AG09319 (cell line): ENCODE measurements around the gene PDE4D.

Experiments used
- DNase-seq: peaks from one replicate; pipeline ENCODE4 v3.0.0-alpha.2; 2010; ENCODE audit warnings: low read depth; ENCODE audit errors: extremely low read depth
- CTCF ChIP-seq: IDR thresholded peaks from 2 replicates; pipeline ENCODE4 v1.5.1; 2011; ENCODE audit warnings: low read depth, mild to moderate bottlenecking, inconsistent platforms, low read length, moderate library complexity

Gene PDE4D

DNA sequence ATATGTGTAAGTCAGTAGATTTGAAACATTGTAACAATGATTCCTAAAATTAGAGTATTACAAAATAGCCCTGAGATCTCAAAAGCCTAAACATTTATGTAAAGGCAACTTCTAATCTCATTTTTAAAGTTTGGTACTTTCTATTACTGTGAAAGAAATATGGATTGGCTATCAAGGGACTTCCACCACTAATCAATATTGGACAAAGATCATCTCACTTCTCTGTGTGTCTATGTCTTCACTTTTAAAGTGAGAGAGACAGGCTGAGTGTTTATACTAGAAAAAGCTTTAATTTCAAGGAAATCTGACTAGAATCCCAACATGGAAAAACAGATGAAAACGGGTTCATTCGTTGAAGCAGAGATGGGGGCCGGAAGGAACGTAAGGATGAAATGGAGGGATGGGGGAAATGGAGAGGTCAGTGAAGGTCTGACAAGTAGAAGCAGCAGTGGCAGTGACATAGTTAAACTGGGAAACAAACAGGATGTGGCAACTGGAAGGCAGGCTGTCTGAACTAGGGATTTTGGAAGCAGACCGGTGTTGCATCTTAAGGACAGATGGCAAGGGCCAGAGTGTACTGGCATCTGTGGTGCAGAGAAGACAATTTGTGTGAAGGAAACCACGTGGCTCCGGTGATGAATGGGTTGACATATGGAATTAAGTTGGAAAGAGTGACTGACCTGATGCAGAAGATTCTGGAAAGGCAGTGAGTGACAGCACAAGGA is 60.8 kb downstream of the PDE4D start:
- DNase-seq: no peak
- no peak for TF ChIP-seq CTCF

- TF ChIP-seq CTCF: no peak
- no peak for DNase-seq
Measured at GRCh38 chr5:59831326-59832010, 62.1 kb downstream of the PDE4D start.

DNA sequence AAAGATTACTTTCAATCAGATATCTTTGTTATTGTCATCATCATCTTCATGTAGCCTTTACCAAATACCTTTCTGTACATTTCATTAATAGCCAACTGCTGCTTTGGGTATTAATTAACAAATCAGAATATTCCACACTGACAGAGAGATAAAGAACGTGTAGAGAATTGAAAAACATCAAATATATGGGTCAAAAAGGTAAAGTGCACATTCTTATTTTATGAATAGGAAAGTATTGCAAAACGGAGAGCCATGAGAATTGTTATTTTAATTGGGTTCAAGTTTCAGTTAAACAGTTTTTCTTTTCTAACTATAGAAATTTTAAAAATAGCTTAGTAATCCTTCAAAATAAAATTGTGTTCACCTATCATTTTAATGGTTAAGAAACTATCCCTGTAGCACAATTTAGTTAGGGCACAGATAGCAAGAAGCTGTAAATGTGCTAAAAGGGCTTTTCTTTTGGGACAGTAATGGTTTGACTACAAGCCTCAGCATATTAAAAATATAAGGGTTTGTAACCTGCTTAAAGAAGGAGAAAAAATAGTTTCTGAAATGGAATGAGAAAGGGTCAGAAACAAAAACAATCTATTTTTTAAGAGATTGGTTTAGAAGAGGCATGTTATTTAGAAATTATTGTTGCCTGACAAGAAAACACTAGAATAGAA is 62.9 kb downstream of the PDE4D start:
- no peak for TF ChIP-seq CTCF

DNA sequence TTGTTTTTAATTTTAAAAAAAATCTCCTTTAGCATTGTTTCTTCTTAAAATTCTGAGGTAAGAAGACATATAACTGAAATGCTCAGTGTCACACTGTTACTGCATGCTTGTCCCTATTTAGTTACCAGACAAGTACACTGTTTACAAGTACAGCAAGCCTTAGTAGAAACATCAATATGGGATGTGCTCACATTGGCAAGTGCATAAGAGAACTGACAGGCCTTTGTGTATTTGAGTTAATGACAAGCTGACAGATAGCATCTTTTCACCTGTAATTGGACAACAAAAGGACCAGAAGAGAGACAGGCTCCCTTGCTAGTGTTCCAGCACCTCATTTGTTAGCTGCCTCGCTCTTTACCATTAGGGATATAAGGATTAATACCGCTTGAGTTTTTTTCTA is 63.6 kb downstream of the PDE4D start:
- TF ChIP-seq CTCF: no peak
- no peak for DNase-seq

More for the DNA sequence above, 62.9 kb downstream of the PDE4D start:
- DNase-seq: no peak

DNA sequence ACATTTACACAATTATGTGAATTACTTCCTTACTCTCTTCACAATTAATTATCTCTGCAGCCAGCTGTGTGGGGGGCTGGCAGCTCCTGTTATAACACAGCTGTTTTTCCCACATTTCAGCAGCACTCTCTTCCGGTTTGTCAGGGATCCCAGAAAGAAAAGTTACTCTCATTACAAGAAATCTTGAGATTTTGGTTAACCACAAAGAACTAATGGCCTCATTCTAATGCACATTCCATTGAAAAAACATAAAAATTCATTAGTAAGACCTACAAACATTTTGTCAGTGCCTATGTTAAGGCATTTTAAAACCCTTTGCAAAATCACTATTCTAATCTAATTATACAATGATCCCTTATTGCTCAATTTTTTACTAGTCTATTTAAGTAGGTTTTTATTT is 64.1 kb downstream of the PDE4D start:
- no peak for DNase-seq

GRCh38 chr5:59828623-59829022 is 64.9 kb downstream of the PDE4D start:
- no peak for DNase-seq
- TF ChIP-seq CTCF: no peak

More for the DNA sequence above, 64.1 kb downstream of the PDE4D start:
- TF ChIP-seq CTCF: no peak

DNA sequence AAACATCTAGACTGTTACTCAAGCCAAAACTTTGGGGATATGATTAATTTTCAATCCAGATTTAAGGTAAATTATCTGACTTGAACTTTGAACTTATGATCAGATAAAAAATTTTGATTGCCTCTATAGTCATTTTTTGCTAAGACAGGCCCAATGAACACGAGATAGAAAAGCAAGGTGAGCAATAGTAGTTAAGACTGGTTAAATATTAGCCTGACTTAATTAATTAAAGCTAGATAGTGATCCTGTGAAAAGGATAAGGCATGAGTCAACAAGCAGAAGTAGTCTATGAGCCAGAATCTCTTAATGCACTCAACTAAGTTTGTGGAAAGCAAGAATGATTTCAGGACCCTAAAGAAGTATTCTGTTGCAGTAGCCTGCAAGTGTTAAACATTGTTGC is 66.5 kb downstream of the PDE4D start:
- no peak for DNase-seq
- no peak for TF ChIP-seq CTCF
